ENCODE measurements around the gene ANKRD40CL. TPM values are rescaled to one million over a fixed set of nuclear protein-coding genes. Genes with fewer than 3 reads are reported as not detected.

ANKRD40CL gene
- total RNA-seq, 1 donor from 2014 or later = not detected

DNA sequence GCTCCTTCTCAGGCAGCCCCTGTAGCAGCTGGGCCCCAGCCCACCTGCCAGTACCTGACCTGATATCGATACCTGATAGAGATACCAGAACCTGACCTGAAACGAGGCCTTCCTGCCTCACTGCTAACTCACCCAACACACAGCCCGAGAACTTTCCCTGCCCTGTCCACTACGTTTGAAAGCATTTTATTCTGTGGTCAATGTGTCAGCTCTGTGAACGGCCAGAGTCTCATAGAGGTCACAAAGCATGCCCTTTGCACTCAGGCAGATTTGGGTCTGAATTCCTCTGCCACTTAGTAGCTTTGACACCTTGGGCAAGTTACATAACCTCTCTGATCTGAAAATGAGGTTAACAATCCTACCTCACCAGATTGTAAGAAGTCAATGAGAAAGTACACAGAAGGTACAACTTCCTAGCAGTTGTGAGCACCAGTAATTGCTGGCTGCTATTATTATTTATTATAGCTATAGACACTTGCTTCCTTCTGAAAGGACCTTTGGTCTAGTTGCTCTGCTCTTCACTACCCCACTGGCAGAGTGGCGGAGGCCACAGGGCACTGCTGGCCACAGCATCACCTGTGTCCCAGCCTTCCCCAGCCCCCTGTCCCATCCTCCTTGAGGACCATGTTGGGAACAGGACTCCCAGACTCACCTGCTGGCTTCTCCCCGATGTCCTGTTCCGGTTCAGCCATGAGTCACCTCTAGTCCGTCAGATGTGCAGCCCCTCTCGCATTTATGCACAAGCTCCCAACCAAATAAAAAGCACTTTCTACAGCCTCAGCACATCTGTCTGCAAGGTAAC is 895 bp downstream of the ANKRD40CL start:
- intact Hi-C loops (cut with micrococcal nuclease) = no loop called here
- ATAC-seq (no peak), DNase-seq (no peak)

DNA sequence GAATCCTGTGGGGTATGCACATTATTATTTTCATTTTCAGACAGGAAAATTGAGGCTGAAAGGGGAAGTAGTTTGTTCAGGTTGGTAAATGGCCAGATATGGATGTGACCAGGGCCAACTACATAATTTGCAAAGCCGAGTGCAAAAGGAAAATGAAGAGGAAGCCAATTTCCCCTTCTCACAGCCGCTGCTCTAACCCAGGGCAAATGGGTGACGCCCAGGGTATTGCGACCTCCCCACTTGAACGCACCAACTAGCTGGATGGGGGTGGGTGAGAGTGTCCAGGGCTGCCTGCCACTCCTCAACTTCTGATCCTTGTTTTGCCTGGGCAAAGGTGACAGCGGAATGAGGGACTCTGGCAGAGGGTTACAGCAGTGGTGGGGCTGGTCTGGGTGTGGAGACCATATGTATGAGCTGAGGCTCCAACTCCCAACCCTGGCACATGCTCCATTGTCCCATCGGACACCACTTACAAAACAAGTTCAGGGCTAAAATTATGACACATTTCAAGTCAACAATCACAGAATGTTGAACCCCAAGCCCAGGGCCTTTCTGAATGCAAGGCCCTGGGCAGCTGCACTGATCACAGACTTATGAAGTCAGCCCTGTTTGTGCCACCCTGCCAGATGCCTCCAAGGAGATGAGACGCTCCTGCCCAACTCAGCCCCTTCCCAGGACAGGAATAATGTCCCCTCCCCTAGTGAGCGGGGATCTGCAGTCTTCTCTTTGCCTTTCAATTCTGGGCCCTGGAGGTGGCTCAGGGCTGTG is 1.7 kb downstream of the ANKRD40CL start:
- DNase-seq (peak; percentile 40), ATAC-seq (peak; percentile 38)
- intact Hi-C loops (cut with micrococcal nuclease) = no loop called here

DNA sequence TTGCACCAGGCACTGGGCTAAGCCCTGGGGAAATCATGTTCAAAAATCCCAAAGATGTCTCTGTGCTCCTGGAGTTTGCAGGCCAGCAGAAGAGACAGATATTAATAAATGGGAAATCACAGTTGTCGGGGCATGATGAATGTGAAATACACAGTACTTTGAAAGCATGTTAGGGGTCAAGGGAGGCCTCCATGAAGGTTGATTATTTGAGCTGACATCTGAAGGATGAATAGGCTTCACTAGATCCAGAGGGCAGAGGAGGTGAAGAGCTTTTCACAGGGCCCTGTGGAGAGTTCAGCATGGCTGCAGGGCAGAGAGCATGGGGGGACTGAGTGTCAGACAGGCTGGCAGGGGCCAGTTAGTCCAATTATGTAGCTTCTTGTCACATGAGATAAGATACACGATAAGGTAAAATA is 2.6 kb downstream of the ANKRD40CL start:
- DNase-seq = no peak
- no peak for ATAC-seq
- intact Hi-C loops (cut with micrococcal nuclease) = no loop called here

DNA sequence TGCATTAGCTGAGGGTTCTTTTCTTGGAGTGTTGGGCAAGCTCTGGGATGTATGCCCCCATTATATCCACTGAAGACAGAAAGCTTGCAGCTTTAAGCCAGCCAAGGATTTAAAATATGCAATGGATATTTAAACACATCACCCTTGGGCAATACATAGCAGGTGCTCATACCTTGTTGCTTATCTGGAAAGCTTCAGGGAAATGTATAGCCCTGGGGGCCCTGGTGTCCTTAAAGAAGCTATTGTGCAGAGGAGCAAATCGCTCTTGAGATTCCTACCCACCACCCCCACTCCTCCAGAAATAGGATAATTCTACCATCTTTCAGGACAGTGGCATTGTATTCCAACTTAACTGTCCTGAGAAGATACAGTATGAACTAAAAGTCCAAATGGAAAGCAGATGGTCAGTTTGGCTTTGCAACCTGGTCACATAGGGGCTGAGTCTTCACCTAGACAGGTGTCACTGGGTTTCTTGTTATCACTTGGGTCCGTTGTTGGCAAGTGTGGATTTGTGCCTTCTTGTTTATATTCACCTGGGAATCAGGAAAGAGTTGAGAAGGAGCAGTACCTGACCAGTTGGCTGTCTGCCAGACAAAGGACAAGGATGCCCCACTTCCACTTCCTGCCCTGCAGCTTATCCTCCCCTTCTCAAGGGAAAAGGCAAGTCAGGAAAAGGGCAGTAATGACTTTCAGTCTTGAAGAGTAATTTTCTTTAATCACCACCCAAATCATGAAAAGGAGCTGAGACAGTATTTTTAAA is 3.4 kb downstream of the ANKRD40CL start:
- no peak for ATAC-seq
- no peak for DNase-seq
- intact Hi-C loops (cut with micrococcal nuclease) = no loop called here

DNA sequence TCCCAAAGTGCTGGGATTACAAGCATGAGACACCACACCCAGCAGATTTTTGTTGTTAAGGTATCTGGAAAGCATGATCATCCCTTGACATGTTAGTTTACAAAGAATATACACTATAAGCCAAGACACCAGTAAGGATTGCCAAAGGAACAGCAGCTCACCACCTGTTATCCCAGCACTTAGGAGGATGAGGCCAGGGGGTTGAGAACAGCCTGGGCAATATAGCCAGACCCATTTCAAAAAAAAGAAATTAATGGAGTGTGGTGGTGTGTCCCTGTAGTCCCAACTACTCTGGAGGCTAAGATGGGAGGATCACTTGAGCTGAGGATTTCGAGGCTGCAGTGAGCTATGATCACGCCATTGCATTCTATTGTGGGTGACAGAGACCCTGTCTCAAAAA is 5.1 kb downstream of the ANKRD40CL start:
- ATAC-seq = no peak
- intact Hi-C loops (cut with micrococcal nuclease) = no loop called here
- DNase-seq = no peak

DNA sequence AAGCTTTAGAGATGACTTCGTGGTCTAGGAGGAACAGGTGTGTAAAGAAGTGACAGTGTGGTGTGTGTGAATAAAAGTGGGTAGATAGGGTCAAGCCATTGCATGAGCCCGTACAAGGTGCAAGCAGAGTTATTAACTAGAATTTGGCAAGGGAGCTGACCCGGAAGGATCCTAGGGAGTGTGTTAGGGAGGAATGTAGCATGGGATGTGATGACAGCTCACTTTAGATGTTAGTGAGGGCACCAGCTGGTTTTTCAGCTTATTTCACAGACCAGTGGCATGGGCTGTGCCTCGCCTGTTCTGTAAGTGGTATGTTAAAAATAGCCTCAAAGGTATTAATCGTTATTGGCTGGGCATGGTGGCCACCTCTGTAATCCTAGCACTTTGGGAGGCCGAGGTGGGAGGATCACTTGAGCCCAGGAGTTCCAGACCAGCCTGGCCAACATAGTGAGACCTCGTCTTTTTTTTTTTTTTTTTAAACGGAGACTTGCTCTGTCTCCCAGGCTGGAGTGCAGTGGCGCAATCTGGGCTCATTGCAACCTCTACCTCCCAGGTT is 8.3 kb downstream of the ANKRD40CL start:
- intact Hi-C loops (cut with micrococcal nuclease) = no loop called here
- DNase-seq (no peak), ATAC-seq (no peak)

DNA sequence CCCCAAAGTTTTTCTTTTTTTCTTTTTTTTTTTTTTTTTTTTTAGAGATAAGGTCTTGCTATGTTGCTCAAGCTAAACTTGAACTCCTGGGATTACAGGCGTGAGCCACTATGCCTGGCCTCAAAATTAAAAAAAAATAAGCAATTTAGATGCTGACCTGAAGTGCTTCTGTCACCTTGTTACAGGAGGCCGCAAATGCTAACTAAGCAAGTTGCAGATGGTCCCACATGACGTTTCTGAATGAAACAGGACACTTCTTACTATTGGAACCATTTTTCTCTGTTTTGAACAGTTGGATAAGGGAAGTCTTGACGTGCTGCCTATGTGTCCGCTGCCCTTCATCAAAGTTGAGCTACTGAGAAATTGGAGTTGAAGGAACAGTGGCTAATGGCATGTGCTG is 8.8 kb downstream of the ANKRD40CL start:
- DNase-seq (no peak), ATAC-seq (no peak)
- intact Hi-C loops (cut with micrococcal nuclease) = no loop called here

DNA sequence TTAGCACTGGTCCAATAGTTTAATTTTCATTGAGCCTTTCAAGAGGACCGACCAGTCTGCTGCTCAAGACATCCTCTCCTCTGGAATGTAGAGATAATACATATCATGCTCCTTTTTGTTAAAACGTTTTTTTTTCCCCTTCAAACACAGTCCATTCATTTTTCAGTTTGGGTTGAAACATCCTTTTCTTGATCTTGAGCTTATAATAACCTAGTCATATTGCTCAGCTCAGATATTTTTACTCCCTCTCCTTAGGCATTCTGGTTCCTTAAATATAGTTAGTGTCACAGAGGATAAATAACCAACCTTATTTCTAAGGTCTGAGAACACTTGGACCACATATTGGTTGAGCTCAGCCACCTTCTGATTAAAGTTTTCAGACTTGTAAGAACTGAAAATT is 12.8 kb downstream of the ANKRD40CL start:
- no peak for ATAC-seq
- intact Hi-C loops (cut with micrococcal nuclease) = no loop called here

DNA sequence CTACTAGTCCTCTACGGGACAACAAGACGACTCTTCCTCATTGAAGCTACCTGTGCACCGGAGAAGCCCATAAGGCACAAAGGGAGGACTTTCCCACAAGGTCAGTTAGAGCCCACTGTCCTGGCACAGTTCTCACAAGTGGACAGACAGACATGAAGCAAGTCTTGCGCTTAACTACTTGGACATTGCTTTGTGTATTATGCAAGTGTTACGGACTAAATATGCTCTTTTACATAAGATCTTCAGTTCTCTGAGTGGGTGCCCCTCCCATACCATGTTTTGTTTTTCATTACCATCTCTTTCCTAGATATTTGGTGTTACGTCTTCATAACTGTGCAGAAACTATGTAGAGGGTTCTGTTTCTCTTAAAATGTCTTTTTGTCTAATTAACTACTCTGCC is 18.1 kb downstream of the ANKRD40CL start:
- DNase-seq = no peak
- ATAC-seq = no peak

More for the DNA sequence above, 12.8 kb downstream of the ANKRD40CL start:
- no peak for DNase-seq

DNA sequence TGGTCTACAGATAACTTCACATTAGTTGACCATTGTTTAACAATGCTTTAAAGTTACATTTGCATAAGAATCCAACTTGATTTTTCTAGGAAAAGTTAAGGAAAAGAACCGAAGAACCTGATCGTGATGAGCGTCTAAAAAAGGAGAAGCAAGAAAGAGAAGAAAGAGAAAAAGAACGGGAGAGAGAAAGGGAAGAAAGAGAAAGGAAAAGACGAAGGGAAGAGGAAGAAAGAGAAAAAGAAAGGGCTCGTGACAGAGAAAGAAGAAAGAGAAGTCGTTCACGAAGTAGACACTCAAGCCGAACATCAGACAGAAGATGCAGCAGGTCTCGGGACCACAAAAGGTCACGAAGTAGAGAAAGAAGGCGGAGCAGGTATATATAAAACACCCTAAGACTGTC is 21.7 kb downstream of the ANKRD40CL start:
- DNase-seq = no peak
- intact Hi-C loops (cut with micrococcal nuclease) = no loop called here
- no peak for ATAC-seq

More for the DNA sequence above, 18.1 kb downstream of the ANKRD40CL start:
- intact Hi-C loops (cut with micrococcal nuclease) = no loop called here

DNA sequence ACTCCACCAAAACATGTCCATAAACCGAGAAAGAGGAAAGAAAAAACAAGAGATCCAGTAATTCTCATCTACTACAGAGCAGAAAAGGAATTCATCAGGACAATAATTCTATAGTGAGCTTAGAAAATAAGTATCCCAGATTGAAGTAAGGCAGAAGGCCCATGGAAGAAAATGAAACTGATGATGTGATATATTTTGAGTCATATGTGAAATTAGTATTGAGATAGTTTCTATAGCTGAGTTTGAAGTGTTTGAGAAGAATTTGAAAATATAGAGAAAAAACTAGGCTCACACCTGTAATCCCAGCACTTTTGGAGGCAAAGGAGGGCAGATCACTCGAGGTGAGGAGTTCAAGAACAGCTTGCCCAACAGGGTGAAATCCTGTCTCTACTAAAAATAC is 28.2 kb downstream of the ANKRD40CL start:
- ATAC-seq = no peak
- DNase-seq = no peak
- intact Hi-C loops (cut with micrococcal nuclease) = no loop called here

DNA sequence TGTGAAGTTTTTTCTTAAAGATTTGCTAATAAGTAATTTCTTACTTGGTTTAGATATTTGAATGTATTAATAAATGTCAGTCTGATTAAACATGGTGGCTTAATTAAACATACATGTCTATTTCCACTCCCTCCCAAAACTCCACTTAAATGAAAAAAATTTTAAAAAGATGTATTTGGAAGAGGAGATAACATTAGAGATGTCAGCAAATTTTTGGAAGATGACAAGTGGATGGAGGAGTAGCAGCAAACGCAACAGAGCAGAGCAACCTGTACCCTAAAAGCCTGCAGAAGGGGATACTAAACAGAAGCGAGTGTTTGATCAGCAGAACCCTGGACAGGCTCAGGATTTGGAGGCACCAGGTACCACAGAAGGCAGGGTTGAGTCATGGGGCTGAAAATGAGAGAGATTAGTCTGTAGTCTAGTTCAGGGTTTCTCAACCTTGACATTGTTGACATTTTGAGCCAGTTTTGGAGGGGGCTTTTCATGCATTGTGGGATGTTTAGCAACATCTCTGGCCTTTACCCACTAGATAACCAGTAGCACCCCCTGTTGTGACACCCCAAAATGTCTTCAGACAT is 30.1 kb downstream of the ANKRD40CL start:
- ATAC-seq (no peak), DNase-seq (no peak)
- intact Hi-C loops (cut with micrococcal nuclease) = no loop called here

DNA sequence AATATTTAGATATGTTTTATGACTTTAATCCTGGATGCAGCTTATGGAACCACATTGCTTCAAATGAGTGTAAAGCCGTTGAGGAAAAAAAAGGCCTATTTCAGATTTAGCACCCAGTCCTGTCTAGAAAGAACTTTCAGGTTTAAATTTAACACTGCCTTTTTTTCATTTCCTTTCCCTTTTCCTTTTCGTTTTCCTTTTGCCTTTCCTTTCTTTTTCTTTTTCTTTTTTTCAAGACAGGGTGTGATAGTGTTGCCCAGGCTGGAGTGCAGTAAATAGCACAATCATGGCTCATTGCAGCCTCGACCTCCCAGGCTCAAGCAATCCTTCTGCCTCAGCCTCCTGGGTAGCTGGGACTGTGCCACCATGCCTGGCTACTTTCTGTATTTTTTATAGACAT is 32.0 kb downstream of the ANKRD40CL start:
- intact Hi-C loops (cut with micrococcal nuclease) = no loop called here
- no peak for DNase-seq
- ATAC-seq = no peak

DNA sequence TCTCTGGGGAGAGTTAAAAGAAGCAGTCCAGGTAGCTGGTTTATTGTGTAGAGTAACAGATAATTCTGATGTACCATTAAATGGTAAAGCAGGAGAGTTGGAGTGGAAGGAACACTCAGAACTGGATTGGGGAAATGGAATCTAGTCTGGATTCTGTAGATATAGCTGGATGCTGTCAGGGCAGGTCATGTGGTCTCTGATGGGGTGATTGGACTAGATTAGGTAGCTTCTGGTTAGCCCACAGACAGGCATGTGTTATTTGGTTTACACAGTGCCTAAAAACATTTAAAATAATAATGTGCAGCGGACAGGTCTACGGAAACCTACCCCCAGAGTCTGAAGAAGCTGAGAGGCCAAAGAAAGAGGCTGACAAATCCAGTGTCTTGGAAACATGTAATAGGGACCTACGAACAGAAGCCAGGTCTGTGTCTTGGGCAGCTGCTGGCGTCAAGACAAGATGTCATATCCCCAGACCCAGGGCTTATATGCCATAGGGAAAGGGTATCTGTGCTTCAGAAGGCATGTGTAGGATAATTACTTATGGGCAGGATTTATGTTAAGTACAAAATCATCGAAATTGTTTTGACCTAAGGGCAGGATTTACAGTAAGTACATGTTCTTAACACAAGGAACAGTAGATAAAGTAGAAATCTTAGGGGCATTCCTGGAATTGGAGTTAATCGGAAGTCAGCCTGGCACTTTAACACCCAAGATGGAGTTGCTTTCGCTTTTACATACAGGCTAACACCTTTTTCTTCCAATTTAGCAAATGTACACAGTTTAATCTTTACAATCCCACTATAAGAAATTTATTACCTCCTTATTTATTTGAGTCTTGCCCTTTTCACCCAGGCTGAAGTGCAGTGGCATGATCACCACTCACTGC is 35.5 kb downstream of the ANKRD40CL start:
- intact Hi-C loops (cut with micrococcal nuclease) = no loop called here
- DNase-seq (no peak), ATAC-seq (peak; percentile 12)

DNA sequence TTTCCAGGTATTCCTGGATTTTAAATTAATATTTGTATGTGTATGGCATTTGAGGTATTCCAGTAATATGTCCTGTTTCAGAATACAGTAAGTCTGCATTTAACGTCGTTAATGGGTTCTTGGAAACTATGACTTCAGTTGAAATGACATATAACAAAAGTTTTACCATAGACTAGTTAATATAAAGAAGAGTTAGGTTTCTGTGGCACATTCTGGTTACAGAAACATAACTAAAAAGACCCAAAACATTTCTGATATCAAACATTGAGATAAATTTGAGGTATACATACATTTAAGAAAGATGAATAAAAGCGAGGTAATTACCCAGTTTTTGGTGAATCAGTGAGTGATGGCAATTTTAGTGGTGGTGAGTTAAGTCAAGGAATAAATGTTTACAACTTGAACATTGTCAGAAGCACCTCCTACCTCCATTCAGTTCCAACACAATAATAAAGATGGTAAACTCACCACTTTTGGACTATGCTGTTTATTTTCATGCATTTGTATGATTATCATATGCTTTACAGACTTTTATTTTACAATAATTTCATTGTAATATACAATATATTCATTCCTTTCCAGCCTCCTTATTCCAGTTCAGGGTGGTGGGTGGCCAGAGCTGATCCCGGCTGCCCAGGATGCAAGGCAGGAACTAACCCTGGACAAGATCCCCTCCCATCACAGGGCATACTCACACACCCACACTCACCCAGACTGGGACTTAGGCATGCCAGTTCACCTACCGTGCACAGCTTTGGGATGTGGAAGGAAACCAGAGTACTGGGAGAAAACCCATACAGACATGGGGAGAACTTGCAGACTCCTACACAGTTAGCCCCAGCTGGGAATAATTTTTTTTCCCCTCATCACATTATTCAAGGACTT is 38.2 kb downstream of the ANKRD40CL start:
- intact Hi-C loops (cut with micrococcal nuclease) = no loop called here
- ATAC-seq (no peak), DNase-seq (no peak)

DNA sequence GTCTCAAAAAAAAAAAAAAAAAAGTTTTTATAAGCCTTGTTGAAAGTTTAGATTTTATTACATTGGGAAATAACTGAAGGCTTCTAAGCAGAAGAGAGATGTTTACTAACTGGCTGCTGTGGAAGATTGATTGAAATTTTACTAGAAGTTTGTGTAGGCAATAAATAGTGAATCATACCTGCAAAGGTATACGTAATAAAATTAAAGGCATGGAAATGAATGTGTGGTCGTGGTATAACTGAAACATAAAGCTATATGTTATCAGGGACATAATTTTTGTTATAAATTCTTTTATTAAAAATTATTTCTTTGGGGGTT is 39.2 kb downstream of the ANKRD40CL start:
- intact Hi-C loops (cut with micrococcal nuclease) = no loop called here
- no peak for DNase-seq
- ATAC-seq = no peak

DNA sequence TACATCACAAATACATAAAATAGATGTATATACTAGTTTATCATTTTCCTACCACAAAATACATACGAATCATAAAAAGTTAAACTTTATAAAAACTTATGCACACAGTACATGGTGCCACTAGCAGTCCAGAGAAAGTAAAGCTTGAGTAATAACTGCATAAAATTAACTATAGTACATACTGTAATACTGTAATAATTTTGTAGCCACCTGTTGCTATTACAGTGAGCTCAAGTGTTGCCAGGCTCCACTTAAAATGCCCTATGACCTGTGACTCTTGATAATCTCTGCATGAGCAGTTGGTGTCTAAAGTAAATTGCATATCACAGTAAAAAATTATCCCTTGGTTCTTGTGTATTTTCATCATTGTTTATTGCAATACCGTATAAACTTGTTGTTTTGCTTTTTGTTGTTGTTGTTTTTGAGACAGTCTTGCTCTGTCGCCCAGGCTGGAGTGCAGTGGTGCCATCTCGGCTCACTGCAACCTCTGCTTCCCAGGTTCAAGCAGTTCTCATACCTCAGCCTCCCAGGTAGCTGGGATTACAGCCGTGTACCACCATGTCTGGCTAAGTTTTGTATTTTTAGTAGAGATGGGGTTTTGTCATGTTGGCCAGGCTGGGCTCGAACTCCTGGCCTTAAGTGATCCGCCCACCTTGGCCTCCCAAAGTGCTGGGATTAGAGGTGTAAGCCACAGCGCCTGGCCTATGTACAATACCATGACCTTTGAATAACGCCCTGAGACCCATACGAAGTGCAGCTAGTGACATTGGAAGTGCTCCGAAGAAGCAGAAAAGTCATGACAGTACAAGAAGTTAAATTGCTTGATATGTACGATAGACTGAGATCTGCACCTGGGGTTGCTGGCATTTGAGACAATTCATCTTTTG is 41.3 kb downstream of the ANKRD40CL start:
- intact Hi-C loops (cut with micrococcal nuclease) = no loop called here
- ATAC-seq = peak; percentile 9

More for the DNA sequence above, 41.3 kb downstream of the ANKRD40CL start:
- no peak for DNase-seq
